ENCODE data around the gene TMEM170A.
"Not testable (repeated sequence)": the region's sequence is repeated elsewhere in the genome, so short reads cannot be mapped to it uniquely, and the experiment has no call there.

Gene TMEM170A

GRCh38 chr16:75464122-75464918, at the start of gene TMEM170A:
TSS of gene TMEM170A (minus strand) at chr16:75464689. CDS start at chr16:75464600, 89 bp downstream.
- DNase-seq: peak; percentile 99

- DNase-seq: peak; percentile 80
These were observed 42.1 kb upstream of the TMEM170A start for GRCh38 chr16:75506574-75506973.

- no peak for DNase-seq
These were observed 41.6 kb upstream of the TMEM170A start for GRCh38 chr16:75506107-75506506.

- no peak for DNase-seq
These were observed 39.3 kb upstream of the TMEM170A start for GRCh38 chr16:75503801-75504200.

GRCh38 chr16:75502916-75503605, 38.6 kb upstream of the TMEM170A start:
- DNase-seq: no peak

- peak; percentile 63 for DNase-seq
These were observed 37.3 kb upstream of the TMEM170A start for GRCh38 chr16:75501820-75502219.

GRCh38 chr16:75501359-75501758, 36.9 kb upstream of the TMEM170A start:
- DNase-seq: no peak

- not testable (repeated sequence) for DNase-seq
These were observed 34.3 kb upstream of the TMEM170A start for GRCh38 chr16:75498605-75499322.

- DNase-seq: no peak
These were observed 33.1 kb upstream of the TMEM170A start for GRCh38 chr16:75497558-75497957.

- DNase-seq: peak; percentile 60
These were observed 30.7 kb upstream of the TMEM170A start, which contains the start of gene CHST6 for GRCh38 chr16:75495076-75495674. TSS of gene CHST6 (minus strand) at chr16:75495441. CDS start at chr16:75479828, 15,613 bp downstream.

GRCh38 chr16:75494661-75495075, 30.2 kb upstream of the TMEM170A start:
- DNase-seq: no peak

GRCh38 chr16:75494184-75494583, 29.7 kb upstream of the TMEM170A start:
- no peak for DNase-seq

- DNase-seq: no peak
These were observed 27.4 kb upstream of the TMEM170A start for GRCh38 chr16:75491876-75492275.

GRCh38 chr16:75488322-75488721, 23.8 kb upstream of the TMEM170A start:
- DNase-seq: no peak

- no peak for DNase-seq
These were observed 22.3 kb upstream of the TMEM170A start for GRCh38 chr16:75486676-75487313.

- no peak for DNase-seq
These were observed 21.7 kb upstream of the TMEM170A start for GRCh38 chr16:75486014-75486675.

- no peak for DNase-seq
These were observed 20.9 kb upstream of the TMEM170A start for GRCh38 chr16:75485230-75486013.

GRCh38 chr16:75483222-75483621, 18.7 kb upstream of the TMEM170A start:
- peak; percentile 18 for DNase-seq

GRCh38 chr16:75482434-75483205, 18.1 kb upstream of the TMEM170A start:
- DNase-seq: no peak

- DNase-seq: no peak
These were observed 17.0 kb upstream of the TMEM170A start for GRCh38 chr16:75481475-75481874.
